Activated CD4-positive, alpha-beta memory T cell treated with anti-CD3 and anti-CD28 coated beads, Interleukin-2, amount 10 ng/mL, durations not matched to agents 7 days and 5 days (primary cell): Measurements from ENCODE around the gene ANKRD31. TPM values are rescaled to one million over a fixed set of nuclear protein-coding genes. Genes with fewer than 3 reads are reported as not detected.

Experiments used
- CTCF ChIA-PET: fragments of 350-600 bp; sonication (Branson Sonifier 250); formaldehyde crosslinking; loops from one replicate; lab custom pipeline; 2021; ENCODE audit warnings: antibody characterized with exemption, inconsistent platforms; lab: Charles Lee
- POLR2A ChIA-PET: fragments of 350-600 bp; sonication (Branson Sonifier 250); formaldehyde crosslinking; loops from one replicate; lab custom pipeline; 2021; ENCODE audit warnings: antibody characterized with exemption; lab: Charles Lee
- DNase-seq: peaks from one replicate; pipeline ENCODE4 v3.0.0-alpha.2; 2020
- H3K27ac Mint-ChIP-seq: one replicate; pipeline ENCODE4 v1.8.0; 2021; ENCODE audit warnings: mild to moderate bottlenecking, mixed read lengths
- H3K27me3 Mint-ChIP-seq: one replicate; pipeline ENCODE4 v1.8.0; 2021; ENCODE audit warnings: mixed read lengths
- H3K36me3 Mint-ChIP-seq: one replicate; pipeline ENCODE4 v1.8.0; 2021; ENCODE audit warnings: low read depth, mixed read lengths
- H3K4me1 Mint-ChIP-seq: one replicate; pipeline ENCODE4 v1.8.0; 2021; ENCODE audit warnings: mixed read lengths
- H3K4me3 Mint-ChIP-seq: one replicate; pipeline ENCODE4 v1.8.0; 2021; ENCODE audit warnings: mild to moderate bottlenecking, mixed read lengths
- H3K9me3 Mint-ChIP-seq: one replicate; pipeline ENCODE4 v1.8.0; 2021; ENCODE audit warnings: mixed read lengths
- total RNA-seq, 2 experiments: library from RNA; stranded (reverse); gene quantifications; one replicate each; pipeline ENCODE4 v1.2.3, GENCODE V29; 2021

ANKRD31 gene
- total RNA-seq, 2 experiments from 2014 or later = 0.05 to 0.18 TPM

DNA sequence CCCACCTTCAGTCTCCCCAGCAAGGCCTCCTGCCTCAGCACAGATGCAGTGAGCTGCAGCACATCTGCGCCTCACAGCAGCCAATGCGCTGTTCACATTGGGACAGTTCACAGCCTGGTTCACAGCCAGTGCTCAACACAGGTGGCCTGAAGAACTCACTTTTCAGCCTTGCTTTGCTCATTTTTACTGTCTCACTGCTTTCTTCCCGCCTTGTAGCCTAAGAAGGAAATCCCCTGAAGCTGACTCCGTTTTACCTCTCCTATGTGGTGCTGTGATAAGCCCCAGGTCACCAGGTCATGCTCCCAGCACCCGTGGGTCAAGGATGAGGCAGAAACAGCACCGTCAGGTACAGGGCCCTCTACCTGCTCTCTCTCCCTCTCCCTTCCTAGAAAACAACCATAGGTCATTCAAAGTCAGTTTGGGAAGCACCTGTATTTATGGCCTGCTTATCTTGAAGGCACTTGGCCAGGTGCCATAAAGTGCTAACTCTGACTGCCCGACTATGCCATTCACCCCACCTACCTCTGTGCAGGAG, 185.4 kb downstream of the ANKRD31 start:
- Mint-ChIP-seq H3K9me3 (no peaks in the 10 kb centered on the region), H3K4me3 (peak overlapping the region; percentile 81), H3K36me3 (no peaks in the 10 kb centered on the region), H3K4me1 (peaks cover 64% of the 10 kb centered on the region), H3K27ac (peak overlapping the region; percentile 72), H3K27me3 (peaks cover 42% of the 10 kb centered on the region)
- DNase-seq = no peak
- POLR2A ChIA-PET = interaction anchor here (0.9 kb wide), 1 partner anchor 1423 kb away, joined by 3 read pairs; no protein-coding TSS in a partner anchor
- CTCF ChIA-PET = interaction anchor here (1.0 to 1.9 kb wide), 3 partner anchors 9 to 301 kb away, joined by 4 to 14 read pairs (median 13); partner anchors contain the start of gene ANKRD31

DNA sequence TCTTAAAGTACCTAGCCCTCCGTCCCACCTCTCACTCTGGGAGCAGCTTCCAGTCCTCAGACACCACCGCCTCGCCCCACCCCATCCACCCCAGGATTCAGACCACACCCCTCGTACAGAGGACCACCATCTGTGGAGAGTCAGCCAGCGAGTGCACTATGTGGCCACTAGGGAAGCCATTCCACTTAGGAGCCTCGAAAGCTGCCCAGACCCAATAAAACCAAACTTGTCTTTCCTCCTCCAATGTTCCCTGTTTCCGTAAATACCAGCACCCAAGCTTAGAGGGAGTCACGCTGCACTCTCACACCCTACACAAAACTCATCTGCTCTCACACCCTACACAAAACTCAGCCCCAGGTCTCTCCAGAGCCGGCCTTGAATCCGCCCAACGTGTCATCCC, 186.3 kb downstream of the ANKRD31 start:
- no peak for DNase-seq
- Mint-ChIP-seq H3K9me3 (no peaks in the 10 kb centered on the region), H3K36me3 (peaks cover 8% of the 10 kb centered on the region), H3K4me3 (no peak overlapping the region), H3K27ac (no peak overlapping the region), H3K4me1 (peaks cover 65% of the 10 kb centered on the region), H3K27me3 (peaks cover 34% of the 10 kb centered on the region)
- ChIA-PET POLR2A (interaction anchor here (0.9 kb wide), 1 partner anchor 1424 kb away, joined by 3 read pairs; no protein-coding TSS in a partner anchor), CTCF (interaction anchor here (0.7 to 2.8 kb wide), 14 partner anchors 10 to 302 kb away, joined by 3 to 17 read pairs (median 5); partner anchors contain the start of genes ANKRD31 and HMGCR)

DNA sequence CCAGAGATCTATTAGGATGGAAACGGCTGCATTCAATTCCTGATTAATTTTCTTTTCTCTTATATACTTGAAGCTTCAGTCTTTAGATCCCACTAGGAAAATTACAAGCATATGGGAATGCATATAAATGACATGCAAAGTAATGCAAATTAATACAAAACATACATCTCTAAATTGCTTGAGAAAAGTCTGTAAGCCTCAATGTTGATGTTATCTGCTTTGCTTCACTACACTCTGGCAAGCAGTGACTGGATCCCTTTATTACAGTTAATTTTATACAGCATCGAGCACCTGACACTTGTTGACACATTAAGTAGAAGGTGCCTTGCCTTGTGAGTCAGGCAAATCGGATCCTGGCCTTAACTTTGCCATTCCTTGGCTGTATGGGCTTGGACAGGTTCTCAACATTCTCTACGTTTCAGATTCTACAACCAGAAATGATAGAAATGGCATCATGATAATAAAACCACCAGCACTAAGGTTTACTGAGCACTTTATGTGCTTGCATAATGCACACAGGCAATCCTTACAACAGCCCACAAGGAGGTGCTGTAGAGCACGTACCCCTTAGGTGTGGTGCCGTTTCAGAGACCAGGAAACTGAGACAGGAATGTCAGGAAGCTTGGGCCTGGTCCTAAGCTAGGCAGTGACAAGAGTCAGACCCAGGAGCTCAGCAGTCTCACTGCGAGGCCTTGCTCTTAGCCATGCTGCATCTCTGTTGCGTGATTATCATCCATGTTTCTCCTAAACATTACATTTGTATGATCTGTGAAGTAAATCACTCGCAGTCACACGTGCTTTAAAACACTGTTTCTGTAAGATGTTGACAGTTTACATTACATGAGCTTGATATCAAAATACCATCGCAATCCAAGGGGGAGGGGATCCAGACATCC, 187.0 kb downstream of the ANKRD31 start:
- H3K4me1 Mint-ChIP-seq = peaks cover 68% of the 10 kb centered on the region
- H3K4me3 Mint-ChIP-seq = no peak overlapping the region
- DNase-seq = peak; percentile 65
- peaks cover 29% of the 10 kb centered on the region for H3K27me3 Mint-ChIP-seq
- H3K36me3 Mint-ChIP-seq = peaks cover 12% of the 10 kb centered on the region
- H3K27ac Mint-ChIP-seq = no peak overlapping the region
- POLR2A ChIA-PET = interaction anchor here (1.8 kb wide), 1 partner anchor 187 kb away, joined by 8 read pairs; the partner anchor contains the start of gene ANKRD31
- H3K9me3 Mint-ChIP-seq = no peaks in the 10 kb centered on the region
- CTCF ChIA-PET = interaction anchor here (0.7 to 2.8 kb wide), 16 partner anchors 10 to 631 kb away, joined by 3 to 17 read pairs (median 5); partner anchors contain the start of genes ANKRD31 and HMGCR

DNA sequence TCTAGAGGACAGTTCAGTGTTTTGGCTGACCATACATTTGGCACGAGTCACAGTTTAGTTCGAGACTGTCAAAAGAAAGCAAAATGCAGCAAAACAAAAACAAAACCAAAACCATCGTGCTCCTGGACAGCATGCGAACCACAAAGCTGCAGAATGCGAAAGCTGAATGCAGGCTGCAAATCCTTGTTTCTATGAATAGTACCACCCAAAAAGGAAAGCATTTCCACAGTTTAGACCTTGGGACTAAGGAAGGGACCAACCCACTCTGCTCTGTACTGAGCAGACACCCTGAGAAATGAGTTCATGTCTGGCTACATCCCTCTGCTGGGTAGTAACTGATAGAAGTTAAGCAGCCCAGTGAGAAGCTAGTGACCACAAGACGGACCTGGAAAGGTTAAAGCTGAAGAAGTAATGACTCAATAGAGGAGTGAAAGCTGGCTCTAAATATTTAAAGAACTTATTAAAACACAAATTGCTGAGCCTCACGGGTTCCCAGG, 188.2 kb downstream of the ANKRD31 start:
- Mint-ChIP-seq H3K27me3 (peaks cover 22% of the 10 kb centered on the region), H3K27ac (no peak overlapping the region), H3K36me3 (peaks cover 20% of the 10 kb centered on the region), H3K4me1 (peaks cover 60% of the 10 kb centered on the region), H3K4me3 (peak overlapping the region; percentile 22), H3K9me3 (no peaks in the 10 kb centered on the region)
- ChIA-PET POLR2A (interaction anchor here (1.8 kb wide), 1 partner anchor 188 kb away, joined by 8 read pairs; the partner anchor contains the start of gene ANKRD31), CTCF (interaction anchor here (0.5 to 2.8 kb wide), 8 partner anchors 11 to 1308 kb away, joined by 3 to 17 read pairs (median 6); partner anchors contain the start of genes ANKRD31 and HMGCR)
- no peak for DNase-seq

DNA sequence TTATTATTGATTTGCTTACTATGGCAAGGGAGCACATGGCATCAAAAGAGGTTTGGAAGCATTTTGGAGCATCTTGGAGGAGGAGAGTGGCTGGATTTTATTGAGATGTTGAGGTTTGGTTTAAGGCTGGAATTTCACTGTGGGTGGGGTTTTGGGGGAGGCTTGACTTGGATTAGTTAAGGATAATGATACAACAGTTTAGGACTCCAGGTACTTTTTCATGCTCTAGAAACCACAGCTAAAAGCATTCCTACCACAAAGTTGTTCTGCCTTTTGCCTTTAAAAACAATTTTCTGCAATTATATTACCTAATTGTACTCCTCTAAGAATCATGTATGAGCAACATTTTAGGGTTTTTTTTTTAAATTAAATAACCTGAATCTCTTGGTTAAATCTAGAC, 189.3 kb downstream of the ANKRD31 start:
- H3K4me3 Mint-ChIP-seq = no peak overlapping the region
- DNase-seq = no peak
- H3K4me1 Mint-ChIP-seq = peaks cover 59% of the 10 kb centered on the region
- no peak overlapping the region for H3K27ac Mint-ChIP-seq
- peaks cover 23% of the 10 kb centered on the region for H3K36me3 Mint-ChIP-seq
- H3K27me3 Mint-ChIP-seq = peaks cover 26% of the 10 kb centered on the region
- POLR2A ChIA-PET = no interaction called here
- H3K9me3 Mint-ChIP-seq = no peaks in the 10 kb centered on the region
- CTCF ChIA-PET = interaction anchor here (1.9 kb wide), 1 partner anchor 10 kb away, joined by 6 read pairs; no protein-coding TSS in a partner anchor

DNA sequence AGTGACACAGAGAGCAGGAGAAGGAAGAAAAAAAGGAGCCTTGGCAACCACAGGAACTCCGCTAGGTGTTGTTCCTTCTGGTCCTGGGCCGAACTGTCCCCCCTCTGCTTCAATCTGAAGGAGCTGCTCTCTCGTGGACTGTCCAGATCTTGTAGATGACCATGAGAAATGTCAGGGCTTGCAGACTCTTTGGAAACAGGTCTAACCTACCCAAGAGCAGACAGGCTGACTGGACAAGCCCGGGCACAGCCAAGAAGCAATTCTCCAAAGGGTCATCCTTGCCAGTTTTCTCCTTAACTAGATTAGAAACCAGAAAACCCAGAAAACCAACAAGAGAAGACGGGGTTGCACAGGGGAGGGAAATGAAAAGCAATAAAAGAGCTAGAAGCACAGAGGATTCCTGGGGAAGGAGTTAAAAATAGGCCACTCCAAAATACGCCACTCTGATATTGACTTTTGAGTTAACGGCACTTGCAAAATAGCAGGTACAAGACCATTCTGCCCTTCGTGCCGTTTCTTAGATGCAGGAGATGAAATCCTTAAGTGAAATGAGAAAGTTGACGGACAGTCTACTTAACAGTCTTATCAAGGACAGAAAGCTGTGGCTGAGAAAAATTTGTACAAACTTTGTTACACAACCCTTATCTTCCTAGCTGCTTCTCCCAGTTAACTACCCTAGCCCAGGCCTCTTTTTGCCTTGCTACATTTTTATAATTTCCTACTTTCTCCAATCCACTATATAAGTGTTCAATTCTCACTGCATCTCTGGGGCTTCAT, 190.1 kb downstream of the ANKRD31 start:
- Mint-ChIP-seq H3K9me3 (no peaks in the 10 kb centered on the region), H3K4me1 (peaks cover 53% of the 10 kb centered on the region), H3K27ac (no peak overlapping the region), H3K36me3 (peaks cover 23% of the 10 kb centered on the region), H3K27me3 (peaks cover 20% of the 10 kb centered on the region), H3K4me3 (no peak overlapping the region)
- ChIA-PET CTCF (no interaction called here), POLR2A (interaction anchor here (0.7 kb wide), 1 partner anchor 11 kb away, joined by 3 read pairs; no protein-coding TSS in a partner anchor)
- DNase-seq = no peak

DNA sequence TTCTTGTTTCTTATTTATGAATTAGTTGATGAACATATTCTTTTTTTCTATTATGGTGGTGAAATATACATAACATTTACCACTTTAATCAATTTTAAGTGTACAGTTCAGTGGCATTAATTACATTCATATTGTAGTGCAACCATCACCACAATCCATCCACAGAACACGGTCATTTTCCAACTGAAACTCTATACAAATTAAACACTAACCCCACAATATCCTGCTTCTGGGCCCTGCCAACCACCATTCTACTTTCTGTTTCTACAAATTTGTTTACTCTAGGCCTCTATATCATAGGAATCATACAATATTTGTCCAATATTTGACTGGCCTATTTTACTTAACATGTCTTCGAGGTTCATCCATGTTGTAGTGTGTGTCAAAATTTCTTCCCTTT, 191.6 kb downstream of the ANKRD31 start:
- Mint-ChIP-seq H3K27me3 (peaks cover 9% of the 10 kb centered on the region), H3K36me3 (peaks cover 23% of the 10 kb centered on the region), H3K9me3 (no peaks in the 10 kb centered on the region), H3K27ac (no peak overlapping the region), H3K4me3 (no peak overlapping the region), H3K4me1 (peaks cover 38% of the 10 kb centered on the region)
- DNase-seq = no peak
- CTCF ChIA-PET = no interaction called here
- POLR2A ChIA-PET = no interaction called here

DNA sequence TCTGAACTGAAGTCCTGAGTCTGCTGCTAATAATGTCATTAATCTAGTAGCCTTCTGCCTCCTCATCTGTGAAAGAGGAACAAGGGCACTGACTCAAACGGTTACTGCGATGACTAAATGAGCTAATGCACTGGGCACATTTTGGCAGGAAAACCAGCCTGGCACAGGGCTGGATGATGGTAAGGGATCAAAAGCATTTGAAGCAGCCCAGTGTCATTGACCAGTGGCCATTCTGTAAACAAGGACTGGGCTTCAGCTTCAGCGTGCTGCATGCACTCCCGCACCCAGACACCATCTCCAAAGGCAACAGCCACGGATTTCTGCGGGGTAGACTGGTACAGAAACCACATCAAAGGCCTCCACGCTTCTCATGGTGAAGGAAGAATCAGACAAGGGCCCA, 192.3 kb downstream of the ANKRD31 start:
- CTCF ChIA-PET = no interaction called here
- Mint-ChIP-seq H3K36me3 (peaks cover 26% of the 10 kb centered on the region), H3K4me1 (peaks cover 31% of the 10 kb centered on the region), H3K27me3 (peaks cover 9% of the 10 kb centered on the region), H3K9me3 (no peaks in the 10 kb centered on the region), H3K27ac (no peak overlapping the region), H3K4me3 (no peak overlapping the region)
- DNase-seq = no peak
- POLR2A ChIA-PET = no interaction called here

DNA sequence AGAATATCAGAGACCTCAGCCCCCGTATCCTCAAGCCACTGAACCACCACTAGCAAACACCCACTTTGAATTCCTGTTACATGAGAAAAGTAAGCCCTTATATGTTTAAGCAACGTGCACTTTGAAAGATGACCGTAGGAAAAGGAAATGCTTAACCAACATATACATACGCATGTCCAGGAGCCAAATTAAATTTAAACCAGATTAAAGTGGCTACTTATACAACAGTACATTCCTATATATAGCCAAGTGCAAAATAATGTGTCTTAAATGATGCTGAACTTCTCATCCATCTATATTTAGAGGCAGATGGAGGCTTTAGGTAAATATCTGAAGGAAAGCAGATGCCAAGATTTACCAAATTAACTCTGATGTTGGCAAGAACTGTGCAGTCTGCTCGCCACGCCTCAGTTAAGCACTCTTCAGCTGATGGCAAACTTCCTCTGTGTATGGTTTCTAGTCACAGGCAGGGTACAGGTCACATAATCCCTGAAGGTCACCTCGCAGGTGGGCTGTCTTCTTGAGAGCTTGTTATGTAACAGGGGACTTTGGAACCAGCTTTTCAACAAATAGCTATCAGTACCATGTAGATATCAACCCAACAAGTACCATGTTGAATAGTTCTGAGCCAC, 192.9 kb downstream of the ANKRD31 start:
- POLR2A ChIA-PET = no interaction called here
- H3K4me1 Mint-ChIP-seq = peaks cover 25% of the 10 kb centered on the region

DNA sequence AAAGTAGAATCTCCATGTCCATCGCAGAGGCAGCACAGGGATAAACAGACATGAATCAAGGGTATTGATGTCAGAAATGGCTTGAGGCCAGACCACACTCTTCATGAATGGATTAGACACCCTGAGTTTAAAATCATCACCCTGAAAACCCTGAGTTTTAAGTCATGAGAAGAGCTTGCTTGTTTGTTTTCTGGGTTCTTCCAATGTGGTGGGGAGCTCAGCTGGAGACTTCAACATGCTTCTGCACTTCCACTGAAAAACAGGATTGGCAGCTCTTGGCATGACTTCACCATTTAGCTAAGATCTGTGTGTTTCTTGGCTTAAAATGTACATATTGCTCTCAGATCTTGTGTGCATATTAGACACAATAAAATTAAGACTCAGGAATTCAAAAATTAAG, 194.2 kb downstream of the ANKRD31 start:
- CTCF ChIA-PET = no interaction called here
- Mint-ChIP-seq H3K27me3 (peaks cover 6% of the 10 kb centered on the region), H3K27ac (no peak overlapping the region), H3K4me1 (peaks cover 14% of the 10 kb centered on the region), H3K4me3 (no peak overlapping the region), H3K9me3 (no peaks in the 10 kb centered on the region), H3K36me3 (peaks cover 26% of the 10 kb centered on the region)
- DNase-seq = no peak
- POLR2A ChIA-PET = interaction anchor here (1.0 kb wide), 1 partner anchor 10 kb away, joined by 3 read pairs; the partner anchor contains the start of gene GCNT4

More for the DNA sequence above, 192.9 kb downstream of the ANKRD31 start:
- H3K9me3 Mint-ChIP-seq = no peaks in the 10 kb centered on the region
- no peak overlapping the region for H3K27ac Mint-ChIP-seq
- H3K27me3 Mint-ChIP-seq = peaks cover 6% of the 10 kb centered on the region
- H3K36me3 Mint-ChIP-seq = peaks cover 26% of the 10 kb centered on the region
- no peak for DNase-seq
- no peak overlapping the region for H3K4me3 Mint-ChIP-seq
- CTCF ChIA-PET = no interaction called here

DNA sequence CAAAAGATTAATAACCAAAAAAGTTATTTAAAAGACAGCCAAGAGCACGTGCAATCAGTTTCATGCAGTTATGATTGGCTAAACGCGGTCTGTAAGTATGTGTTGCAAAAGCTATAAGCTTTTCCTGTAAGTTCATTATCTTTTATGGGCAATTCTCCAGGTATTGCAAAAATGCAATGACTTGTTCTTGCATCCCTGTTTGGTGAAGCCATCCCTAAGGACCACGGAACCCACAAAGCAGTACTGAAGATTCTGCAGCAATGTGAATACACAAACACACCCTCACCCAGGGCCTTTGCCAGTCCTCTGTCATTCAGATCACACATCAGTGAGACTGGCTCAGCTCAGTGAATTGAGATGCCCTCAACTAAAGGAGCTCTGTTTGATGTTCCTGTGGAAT, 195.7 kb downstream of the ANKRD31 start:
- H3K4me3 Mint-ChIP-seq = no peak overlapping the region
- H3K27ac Mint-ChIP-seq = no peak overlapping the region
- CTCF ChIA-PET = no interaction called here

DNA sequence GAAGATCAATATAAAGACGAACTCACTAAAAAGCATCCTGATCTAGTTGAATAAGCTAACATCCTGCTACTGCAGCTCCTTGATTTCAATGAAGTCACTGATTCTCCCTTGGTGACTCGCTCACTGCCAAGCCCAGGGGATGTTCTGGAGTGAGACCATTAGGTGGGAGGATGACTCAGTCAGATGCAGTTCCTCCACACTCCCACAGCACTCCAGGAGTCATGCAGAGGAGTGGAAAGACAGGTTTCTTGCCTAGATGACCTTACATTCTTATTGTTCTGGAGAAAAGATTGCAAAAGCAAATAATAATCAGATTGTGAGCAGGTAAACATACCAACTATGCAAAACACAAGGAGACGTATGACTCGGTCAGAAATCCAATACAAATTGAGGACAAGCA, 199.6 kb downstream of the ANKRD31 start:
- no peak for DNase-seq
- Mint-ChIP-seq H3K27ac (no peak overlapping the region), H3K9me3 (no peaks in the 10 kb centered on the region), H3K27me3 (no peaks in the 10 kb centered on the region), H3K36me3 (peaks cover 3% of the 10 kb centered on the region), H3K4me1 (peaks cover 15% of the 10 kb centered on the region), H3K4me3 (no peak overlapping the region)
- CTCF ChIA-PET = interaction anchor here (1.5 to 1.9 kb wide), 2 partner anchors 11 to 13 kb away, joined by 5 to 6 read pairs; no protein-coding TSS in a partner anchor
- POLR2A ChIA-PET = no interaction called here

More for the DNA sequence above, 195.7 kb downstream of the ANKRD31 start:
- DNase-seq = no peak
- Mint-ChIP-seq H3K4me1 (peaks cover 12% of the 10 kb centered on the region), H3K27me3 (peaks cover 6% of the 10 kb centered on the region), H3K9me3 (no peaks in the 10 kb centered on the region), H3K36me3 (peaks cover 24% of the 10 kb centered on the region)
- POLR2A ChIA-PET = no interaction called here
